ENCODE results near the gene RC3H1. TPM values are rescaled to one million over a fixed set of nuclear protein-coding genes. Genes with fewer than 3 reads are reported as not detected.
"Not testable (repeated sequence)": the region's sequence is repeated elsewhere in the genome, so short reads cannot be mapped to it uniquely, and the experiment has no call there.

The RC3H1 gene
- total RNA-seq, 6 donors from 2014 or later = 19.0 to 40.9 (median 31.4) TPM

GRCh38 chr1:173954179-173954578 lies 68.0 kb downstream of the RC3H1 start:
- ATAC-seq (ENCODE audit: low FRiP score in 2 of 2) (no peak), DNase-seq (no peak)
- H3K4me1 ChIP-seq = no peaks in the 10 kb centered on the region
- no peaks in the 10 kb centered on the region for H3K27me3 ChIP-seq
- H3K4me3 ChIP-seq = no peak overlapping the region
- TF ChIP-seq POLR2A (IDR thresholded peaks at IDR 0.05) (no peak), CTCF (IDR thresholded peaks at IDR 0.05) (no peak), EP300 (IDR thresholded peaks at IDR 0.05) (no peak), POLR2AphosphoS5 (IDR thresholded peaks at IDR 0.05) (no peak)
- H3K36me3 ChIP-seq = peaks cover 20 to 97% (median 57%) of the 10 kb centered on the region in 4 donors
- no peak overlapping the region for H3K27ac ChIP-seq
- no peaks in the 10 kb centered on the region for H3K9me3 ChIP-seq

- TF ChIP-seq EP300 (IDR thresholded peaks at IDR 0.05) = no peak
- TF ChIP-seq CTCF (IDR thresholded peaks at IDR 0.05) = no peak
- TF ChIP-seq POLR2AphosphoS5 (IDR thresholded peaks at IDR 0.05) = no peak
- TF ChIP-seq POLR2A (IDR thresholded peaks at IDR 0.05) = no peak
- Histone ChIP-seq H3K36me3 (peaks cover 46 to 97% (median 73%) of the 10 kb centered on the region in 4 donors), H3K9me3 (no peaks in the 10 kb centered on the region), H3K4me3 (no peak overlapping the region), H3K4me1 (no peaks in the 10 kb centered on the region), H3K27ac (no peak overlapping the region), H3K27me3 (no peaks in the 10 kb centered on the region)
- ATAC-seq (ENCODE audit: low FRiP score in 2 of 2) = no peak
- DNase-seq = no peak
- 98 to 100% methylated on average over 4 of the region's 4 CpGs for WGBS, 2 donors
Measured at GRCh38 chr1:173948594-173948993, 73.6 kb downstream of the RC3H1 start.

- no peaks in the 10 kb centered on the region for H3K9me3 ChIP-seq
- H3K4me3 ChIP-seq = no peak overlapping the region
- no peak for TF ChIP-seq POLR2AphosphoS5 (IDR thresholded peaks at IDR 0.05)
- no peak for TF ChIP-seq EP300 (IDR thresholded peaks at IDR 0.05)
- no peak for TF ChIP-seq CTCF (IDR thresholded peaks at IDR 0.05)
- no peak for TF ChIP-seq POLR2A (IDR thresholded peaks at IDR 0.05)
- H3K36me3 ChIP-seq = peaks cover 43 to 100% (median 79%) of the 10 kb centered on the region in 4 donors
- H3K27ac ChIP-seq = no peak overlapping the region
- 82 to 86% methylated on average over 4 of the region's 4 CpGs for WGBS, 2 donors
- H3K4me1 ChIP-seq = no peaks in the 10 kb centered on the region
- no peak for ATAC-seq (ENCODE audit: low FRiP score in 2 of 2)
- no peaks in the 10 kb centered on the region for H3K27me3 ChIP-seq
- DNase-seq = no peak
Measured at GRCh38 chr1:173946380-173946921, 75.7 kb downstream of the RC3H1 start.

- ATAC-seq (ENCODE audit: low FRiP score in 2 of 2) (no peak), DNase-seq (no peak)
- H3K27me3 ChIP-seq = no peaks in the 10 kb centered on the region
- no peaks in the 10 kb centered on the region for H3K9me3 ChIP-seq
- H3K4me3 ChIP-seq = no peak overlapping the region
- no peak for TF ChIP-seq POLR2AphosphoS5 (IDR thresholded peaks at IDR 0.05)
- TF ChIP-seq CTCF (IDR thresholded peaks at IDR 0.05) = no peak
- no peak for TF ChIP-seq EP300 (IDR thresholded peaks at IDR 0.05)
- TF ChIP-seq POLR2A (IDR thresholded peaks at IDR 0.05) = no peak
- WGBS, 2 donors = 81 to 85% methylated on average over 2 of the region's 2 CpGs
- H3K4me1 ChIP-seq = no peaks in the 10 kb centered on the region
- H3K36me3 ChIP-seq = peaks cover 26 to 94% (median 38%) of the 10 kb centered on the region in 4 donors
- no peak overlapping the region for H3K27ac ChIP-seq
Measured at GRCh38 chr1:173937062-173937461, 85.1 kb downstream of the RC3H1 start.

GRCh38 chr1:173934440-173934839 lies 87.7 kb downstream of the RC3H1 start:
- no peaks in the 10 kb centered on the region for H3K27me3 ChIP-seq
- H3K36me3 ChIP-seq = peaks cover 15 to 84% (median 18%) of the 10 kb centered on the region in 4 donors
- no peaks in the 10 kb centered on the region for H3K4me1 ChIP-seq
- H3K4me3 ChIP-seq = no peak overlapping the region
- no peak overlapping the region for H3K27ac ChIP-seq
- ATAC-seq (ENCODE audit: low FRiP score in 2 of 2) (no peak), DNase-seq (no peak)
- 92 to 93% methylated on average over 1 of the region's 1 CpG for WGBS, 2 donors
- no peak for TF ChIP-seq EP300 (IDR thresholded peaks at IDR 0.05)
- TF ChIP-seq POLR2AphosphoS5 (IDR thresholded peaks at IDR 0.05) = no peak
- TF ChIP-seq CTCF (IDR thresholded peaks at IDR 0.05) = no peak
- TF ChIP-seq POLR2A (IDR thresholded peaks at IDR 0.05) = no peak
- no peaks in the 10 kb centered on the region for H3K9me3 ChIP-seq

- not testable (repeated sequence) for DNase-seq; H3K9me3 ChIP-seq; H3K4me1 ChIP-seq; H3K27ac ChIP-seq; H3K4me3 ChIP-seq; ATAC-seq (ENCODE audit: low FRiP score in 2 of 2); H3K27me3 ChIP-seq
- WGBS, 2 donors = 97 to 98% methylated on average over 5 of the region's 5 CpGs
- H3K36me3 ChIP-seq = peaks cover 0 to 49% (median 4%) of the 10 kb centered on the region in 4 donors
Measured at GRCh38 chr1:173930541-173930940, 91.6 kb downstream of the RC3H1 start.

Data from upper lobe of left lung (tissue), 6 donors.